Head of caudate nucleus (tissue), 42 donors: ENCODE results near the gene BCAS3.
"Not testable (repeated sequence)": the region's sequence is repeated elsewhere in the genome, so short reads cannot be mapped to it uniquely, and the experiment has no call there.

ENCODE experiments used
- DNase-seq, 42 donors: peaks; one replicate each; pipeline versions ENCODE4 v3.0.0 to v3.0.0-alpha.2; 2020 to 2021; ENCODE audit warnings: mixed read lengths in 7 of 42
- intact Hi-C: fragments of 100-400 bp; cut with DNase I; formaldehyde crosslinking; loops from one replicate; pipeline ENCODE4 v1.15.0; 2022

BCAS3 gene

DNA sequence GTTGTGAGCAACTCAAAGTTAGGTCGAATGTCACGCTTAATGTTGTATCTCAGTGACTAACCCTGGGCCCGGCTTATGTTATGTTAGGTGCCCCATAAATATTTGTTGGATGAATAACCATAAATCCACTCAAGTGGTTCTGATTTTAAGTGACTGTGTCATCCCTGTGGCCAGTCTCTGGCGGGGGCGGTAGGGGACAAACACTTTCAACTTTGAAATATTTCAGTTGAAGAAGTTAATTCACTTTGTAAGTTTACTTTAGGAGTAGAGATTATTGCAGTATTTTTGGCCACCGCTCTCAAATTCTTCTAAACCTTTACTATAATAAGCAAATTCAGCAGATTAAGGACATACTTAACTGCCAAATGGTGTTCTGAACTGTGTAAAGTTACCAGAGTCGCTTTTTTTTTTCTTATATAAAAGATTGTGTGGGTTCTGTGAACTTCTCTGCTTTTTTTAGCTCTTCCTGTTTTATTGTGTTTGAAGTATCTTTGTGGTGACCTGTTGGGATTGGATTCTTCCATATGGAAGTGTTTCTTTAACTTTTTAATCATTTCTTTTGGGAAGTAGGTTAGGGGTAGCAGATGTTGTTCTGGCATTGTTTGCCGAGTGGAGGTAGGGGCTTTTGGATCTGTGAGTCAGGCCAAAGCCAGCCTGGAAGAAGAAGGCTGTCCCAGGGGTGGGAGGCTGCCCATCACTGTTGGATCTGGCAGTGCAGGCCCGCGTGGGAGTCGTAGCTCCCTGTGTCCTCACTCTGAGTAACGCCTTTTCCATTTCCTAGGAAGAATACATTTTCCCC lies 660.5 kb downstream of the BCAS3 start:
- intact Hi-C loops, result no loop called here
- DNase-seq, result no peak

DNA sequence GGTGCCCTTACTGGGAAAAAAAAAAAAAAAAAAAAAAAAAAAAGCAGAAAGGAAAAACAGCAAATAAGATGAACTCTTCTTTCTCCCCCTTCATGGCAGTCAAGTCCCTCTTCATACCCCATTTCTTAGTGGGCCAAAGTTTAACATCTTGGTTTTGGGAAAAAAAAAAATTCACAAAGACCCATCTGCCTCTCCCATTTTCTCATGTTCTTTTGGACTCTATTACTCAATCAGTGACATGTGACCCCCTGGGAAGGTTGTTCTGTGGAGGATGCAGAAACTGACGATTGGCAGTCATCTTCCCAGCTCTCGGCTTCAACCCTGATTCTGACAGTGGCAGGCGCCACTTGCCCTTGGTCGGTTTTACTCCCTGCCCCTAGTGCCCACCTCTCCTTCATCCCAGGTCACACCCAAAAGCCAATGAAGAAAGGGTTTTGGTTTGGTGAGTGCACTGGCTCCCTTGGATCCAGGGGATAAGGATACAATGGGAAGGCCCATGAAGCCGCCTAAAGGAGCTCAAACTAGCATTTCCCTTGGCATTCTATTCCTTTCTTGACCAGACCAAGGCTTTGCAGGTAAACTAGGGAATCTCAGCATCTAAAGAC lies 661.3 kb downstream of the BCAS3 start:
- intact Hi-C loops, result no loop called here
- no peak for DNase-seq

DNA sequence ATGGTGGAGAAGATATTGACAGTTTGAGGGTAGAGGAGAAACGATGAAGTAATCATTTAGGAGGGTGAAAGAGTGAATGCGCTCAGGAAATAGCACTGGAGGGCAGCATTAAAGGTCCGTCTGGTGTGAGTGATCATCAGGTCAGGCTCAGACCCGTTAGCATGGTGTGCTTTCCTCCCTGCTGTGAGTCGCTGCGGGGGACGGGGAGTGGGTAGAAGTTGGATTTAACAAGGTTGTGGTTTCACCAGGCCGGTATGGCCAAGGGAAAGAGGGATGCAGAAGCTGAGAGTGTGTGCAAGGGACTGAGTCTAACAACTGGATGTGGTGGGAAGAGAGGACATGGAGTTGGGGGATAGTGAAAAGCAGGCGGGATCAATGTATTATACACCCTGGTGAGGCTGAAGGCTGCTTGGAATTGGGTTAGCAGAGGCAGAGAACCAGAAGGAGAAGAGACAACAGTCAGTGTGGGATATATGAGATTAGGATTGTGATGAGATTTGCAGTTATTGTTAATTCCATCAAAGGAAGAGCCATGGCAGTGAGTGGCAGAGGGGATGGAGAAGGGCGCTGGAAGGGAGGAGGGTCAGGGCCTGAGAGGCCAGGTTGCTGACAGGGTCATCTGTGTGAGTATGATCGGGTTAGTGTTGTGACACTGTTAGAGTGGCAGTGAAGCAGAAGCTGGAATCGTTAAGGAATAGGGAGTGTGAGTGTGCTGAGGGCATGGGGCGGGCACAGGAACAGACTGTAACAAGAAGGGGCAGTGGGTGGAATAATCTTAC lies 663.0 kb downstream of the BCAS3 start:
- intact Hi-C loops, result no loop called here
- DNase-seq, result no peak

- DNase-seq, result peak in 1 of 42 donors; percentile 9
- intact Hi-C loops, result no loop called here
Measured at GRCh38 chr17:61343576-61343975, 665.9 kb downstream of the BCAS3 start.

DNA sequence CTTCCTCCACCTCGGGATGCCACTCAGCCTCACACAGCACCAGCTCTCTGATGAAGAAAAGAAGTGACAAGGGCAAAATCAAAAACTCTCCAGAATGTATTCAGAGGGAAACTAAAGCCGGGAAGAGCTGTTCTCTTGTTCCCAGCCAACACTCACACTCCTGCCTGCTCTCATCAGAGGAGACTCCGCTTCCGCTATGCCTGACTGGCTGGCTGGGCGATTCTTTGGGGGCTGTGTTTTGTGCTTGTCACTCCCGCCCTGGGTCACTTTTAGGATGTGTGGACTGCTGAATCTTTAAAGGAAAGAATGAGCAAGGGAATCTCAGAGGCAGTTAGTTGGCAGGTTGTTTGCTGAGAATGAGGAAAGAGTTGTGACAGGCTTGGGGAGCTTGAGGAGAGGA lies 667.4 kb downstream of the BCAS3 start:
- intact Hi-C loops, result no loop called here
- DNase-seq, result no peak

DNA sequence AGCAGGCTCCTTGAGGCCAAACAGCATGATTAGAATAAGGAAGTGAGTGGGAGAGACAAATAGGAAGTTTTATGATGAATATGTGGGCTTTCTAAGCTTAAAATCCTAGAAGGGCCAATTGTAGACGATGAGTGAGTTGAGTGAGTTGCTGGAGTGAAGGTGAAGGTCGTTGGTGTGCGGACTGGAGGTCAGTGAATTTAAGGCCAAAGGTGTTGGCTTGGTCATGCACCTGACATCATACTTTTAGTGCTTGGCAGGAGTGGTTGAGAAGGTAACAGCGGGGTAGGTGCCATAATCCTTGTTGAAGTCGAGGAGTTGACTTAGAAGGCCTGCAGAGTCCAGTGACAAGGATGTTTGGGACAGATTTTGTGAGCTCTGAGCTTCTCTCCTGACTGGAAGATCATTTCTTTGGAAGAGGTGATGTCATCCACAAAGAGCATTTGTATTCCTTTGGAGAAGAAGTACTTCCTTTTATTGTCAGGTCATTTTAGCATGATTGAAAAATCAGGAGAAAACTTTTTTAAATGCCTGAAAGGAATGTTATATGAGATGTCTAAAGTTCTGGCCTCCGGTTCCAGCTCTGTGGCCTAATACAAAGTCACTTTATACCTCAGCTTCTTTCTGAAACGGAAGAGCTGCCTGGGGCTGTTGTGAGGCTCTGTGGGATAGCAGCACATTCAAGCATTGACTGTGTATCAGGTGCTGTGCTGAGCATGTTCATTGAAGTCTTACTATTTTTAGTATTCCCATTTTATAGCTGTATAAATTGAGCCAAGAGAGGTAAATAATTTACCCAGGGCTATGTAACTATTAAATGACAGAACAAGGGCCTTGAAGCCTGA lies 668.4 kb downstream of the BCAS3 start:
- DNase-seq, result no peak
- intact Hi-C loops, result no loop called here

DNA sequence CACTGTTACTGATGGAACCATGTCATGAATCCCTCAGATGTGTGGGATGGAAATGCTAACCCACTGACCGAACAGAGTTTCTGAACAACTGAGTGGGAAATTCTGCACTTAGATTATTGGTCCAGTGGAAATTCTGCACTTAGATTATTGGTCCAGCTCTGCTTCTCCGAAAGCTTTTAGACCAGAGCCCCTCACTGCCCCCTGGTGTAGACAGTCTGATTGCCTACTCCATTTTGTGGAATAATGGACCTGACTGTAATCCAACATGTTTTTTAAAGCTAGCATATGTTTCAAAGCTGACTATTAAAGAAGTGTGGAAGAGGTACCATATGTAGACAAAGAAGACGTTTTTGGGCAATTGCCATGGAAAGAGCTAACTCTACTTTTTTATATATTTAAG lies 671.7 kb downstream of the BCAS3 start:
- no peak for DNase-seq
- intact Hi-C loops, result no loop called here

- no peak for DNase-seq
- intact Hi-C loops, result no loop called here
Measured at GRCh38 chr17:61351745-61352407, 674.2 kb downstream of the BCAS3 start.

DNA sequence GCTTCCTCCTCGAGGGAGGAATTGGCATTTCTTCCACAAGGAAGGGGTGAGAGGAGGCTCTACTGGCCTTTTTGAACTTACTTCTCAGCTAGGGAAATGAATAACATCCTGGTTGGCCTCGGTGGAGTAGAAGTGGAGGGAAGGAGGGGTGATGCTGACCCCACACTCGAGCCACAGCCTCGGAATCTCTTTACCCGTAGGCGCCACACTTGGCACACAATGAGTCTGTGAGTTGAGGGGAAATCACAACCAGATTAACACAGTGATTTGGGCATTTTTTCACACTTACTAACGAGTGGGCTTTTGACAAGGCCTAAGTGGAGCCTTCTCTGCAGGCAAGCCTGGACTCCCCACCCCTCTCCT lies 674.7 kb downstream of the BCAS3 start:
- DNase-seq, result no peak
- intact Hi-C loops, result no loop called here

DNA sequence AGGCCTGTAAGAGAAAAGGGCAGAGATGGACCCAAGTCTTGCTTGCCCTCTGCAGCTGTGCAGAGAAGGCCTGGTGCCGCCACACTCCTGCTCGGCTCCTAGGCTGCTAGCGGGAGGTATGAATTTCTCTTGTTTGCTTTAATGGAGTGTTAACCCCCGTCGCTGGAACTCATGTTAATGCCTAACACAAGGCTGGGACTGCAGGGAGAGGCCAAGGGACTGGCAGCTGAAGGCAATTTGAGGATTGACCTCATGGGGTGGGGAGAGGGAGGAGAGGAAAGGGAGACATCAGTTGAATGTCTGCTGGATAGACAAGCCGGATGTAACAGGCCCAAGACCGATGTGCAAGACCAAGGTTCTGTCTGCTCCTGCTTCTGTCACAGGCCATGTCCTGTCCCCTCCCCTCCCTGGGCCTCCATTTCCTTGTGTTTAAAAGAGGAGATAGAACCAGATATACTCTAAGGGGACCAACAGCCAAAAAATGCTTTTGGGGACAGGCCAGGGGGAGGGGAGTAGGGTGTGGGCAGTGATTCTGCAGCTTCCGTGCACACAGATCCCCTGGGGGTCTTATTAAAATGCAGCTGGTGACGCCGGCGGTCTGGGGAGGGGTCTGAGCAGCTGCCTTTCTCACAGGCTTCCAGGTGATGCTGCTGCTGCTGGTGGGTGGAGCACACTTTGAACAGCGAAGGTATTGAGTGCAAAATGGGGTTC lies 675.3 kb downstream of the BCAS3 start:
- no peak for DNase-seq
- intact Hi-C loops, result no loop called here

- intact Hi-C loops, result no loop called here
- DNase-seq, result no peak
Measured at GRCh38 chr17:61353615-61354014, 676.0 kb downstream of the BCAS3 start.

DNA sequence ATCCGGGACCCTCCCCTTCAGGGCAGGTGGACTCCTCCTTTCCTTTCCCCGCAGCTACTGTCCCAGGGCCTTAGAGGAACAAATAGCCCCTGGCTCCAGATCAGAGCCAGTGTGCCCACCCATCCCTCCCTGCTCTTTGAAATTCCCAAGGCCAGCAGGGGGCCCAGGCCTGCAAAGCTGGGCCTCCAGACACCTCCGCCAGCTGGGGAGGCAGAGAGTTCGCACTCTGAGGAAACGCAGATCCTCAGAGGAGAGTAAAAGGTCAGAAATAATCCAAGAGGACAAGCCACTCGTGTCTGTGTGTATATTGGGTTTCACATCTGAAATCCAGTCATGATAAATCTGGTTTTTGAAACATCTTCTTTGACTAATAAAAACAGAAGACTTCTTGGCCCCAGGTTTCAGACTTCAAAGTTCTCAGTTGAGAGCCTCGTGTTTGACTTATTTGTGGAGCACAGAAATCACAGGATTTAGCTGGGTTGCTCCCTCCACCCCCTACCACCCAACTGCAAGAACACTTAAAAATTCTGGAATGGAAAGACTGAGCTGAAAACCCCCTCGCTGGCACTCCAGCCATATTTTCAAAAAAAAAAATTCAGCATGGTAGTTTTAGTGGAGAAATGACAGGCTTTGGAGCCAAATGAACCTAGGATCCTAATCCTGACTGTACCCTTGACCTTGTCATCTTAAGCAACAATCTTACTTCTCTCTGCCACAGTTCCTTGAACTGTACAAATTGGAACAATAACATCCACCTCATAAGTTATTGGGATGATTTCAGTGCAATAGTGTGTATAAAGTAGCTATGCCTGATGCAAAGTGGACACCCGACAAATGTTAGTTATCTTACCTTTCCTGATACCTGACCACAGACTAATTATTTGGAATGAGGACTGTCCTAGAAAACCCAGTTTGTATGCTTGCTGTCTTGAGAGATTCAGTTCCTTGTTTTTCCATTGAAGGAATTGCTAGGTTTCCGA lies 677.5 kb downstream of the BCAS3 start:
- intact Hi-C loops, result no loop called here
- DNase-seq, result no peak

GRCh38 chr17:61357061-61357460 lies 679.4 kb downstream of the BCAS3 start:
- DNase-seq, intact Hi-C loops: not testable (repeated sequence)

GRCh38 chr17:61359513-61359912 lies 681.9 kb downstream of the BCAS3 start:
- DNase-seq, intact Hi-C loops: not testable (repeated sequence)

GRCh38 chr17:61360318-61360943 lies 682.8 kb downstream of the BCAS3 start:
- no peak for DNase-seq
- intact Hi-C loops, result no loop called here

- DNase-seq, result no peak
- intact Hi-C loops, result no loop called here
Measured at GRCh38 chr17:61361084-61361483, 683.4 kb downstream of the BCAS3 start.

- no peak for DNase-seq
- intact Hi-C loops, result no loop called here
Measured at GRCh38 chr17:61362396-61362795, 684.7 kb downstream of the BCAS3 start.
